ELF-1 (cell line): ENCODE results near the gene TRAFD1.
"Not testable (repeated sequence)": the region's sequence is repeated elsewhere in the genome, so short reads cannot be mapped to it uniquely, and the experiment has no call there.

Source experiments
- DNase-seq: peaks from one replicate; pipeline ENCODE4 v3.0.0-alpha.2; 2016; ENCODE audit warnings: low read depth, low spot score

TRAFD1 gene

GRCh38 chr12:112158461-112159145 lies 33.2 kb downstream of the TRAFD1 start:
- DNase-seq = not testable (repeated sequence)

DNA sequence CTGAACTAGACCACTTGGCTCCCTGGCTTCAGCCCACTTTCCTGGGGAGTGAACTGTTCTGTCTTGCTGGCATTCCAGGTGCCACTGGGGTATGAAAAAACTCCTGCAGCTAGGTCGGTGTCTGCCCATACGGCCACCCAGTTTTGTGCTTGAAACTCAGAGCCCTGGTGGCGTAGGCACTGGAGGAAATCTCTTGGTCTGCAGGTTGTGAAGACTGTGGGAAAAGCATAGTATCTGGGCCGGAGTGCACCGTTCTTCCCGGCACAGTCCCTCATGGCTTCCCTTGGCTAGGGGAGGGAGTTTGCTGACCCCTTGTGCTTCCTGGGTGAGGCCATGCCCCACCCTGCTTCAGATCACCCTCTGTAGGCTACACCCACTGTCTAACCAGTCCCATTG lies 33.8 kb downstream of the TRAFD1 start:
- no peak for DNase-seq

- no peak for DNase-seq
Measured at GRCh38 chr12:112160611-112161010, 35.3 kb downstream of the TRAFD1 start.

- no peak for DNase-seq
Measured at GRCh38 chr12:112161711-112162110, 36.4 kb downstream of the TRAFD1 start.

DNA sequence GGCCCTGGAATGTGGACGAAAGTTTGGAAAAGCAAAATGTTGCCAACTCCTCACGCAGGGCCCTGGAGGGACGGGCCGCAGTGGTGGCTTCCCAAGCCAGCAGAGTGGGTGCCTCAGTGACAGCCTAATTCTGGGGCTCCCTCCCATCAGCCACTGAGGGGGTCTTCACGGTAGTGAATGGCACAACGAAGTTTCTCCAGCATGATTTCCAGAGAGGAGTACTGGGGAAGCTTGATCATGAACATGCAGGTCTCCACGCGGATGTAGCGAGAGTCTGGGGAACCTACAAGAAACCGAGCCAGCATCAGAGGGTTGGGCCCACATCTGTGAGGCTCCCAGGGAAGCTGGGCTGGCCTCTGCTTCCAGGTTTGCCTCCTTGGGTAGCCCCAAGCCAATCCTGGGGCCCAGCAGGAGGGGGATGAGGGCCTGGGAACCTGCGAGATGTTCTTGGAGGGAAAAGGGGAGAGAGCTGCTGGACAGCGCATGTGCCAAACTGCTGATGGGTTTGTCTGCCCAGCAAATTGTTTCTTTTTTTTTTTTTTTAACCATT lies 37.0 kb downstream of the TRAFD1 start:
- no peak for DNase-seq

- DNase-seq = no peak
Measured at GRCh38 chr12:112163056-112163455, 37.7 kb downstream of the TRAFD1 start.

DNA sequence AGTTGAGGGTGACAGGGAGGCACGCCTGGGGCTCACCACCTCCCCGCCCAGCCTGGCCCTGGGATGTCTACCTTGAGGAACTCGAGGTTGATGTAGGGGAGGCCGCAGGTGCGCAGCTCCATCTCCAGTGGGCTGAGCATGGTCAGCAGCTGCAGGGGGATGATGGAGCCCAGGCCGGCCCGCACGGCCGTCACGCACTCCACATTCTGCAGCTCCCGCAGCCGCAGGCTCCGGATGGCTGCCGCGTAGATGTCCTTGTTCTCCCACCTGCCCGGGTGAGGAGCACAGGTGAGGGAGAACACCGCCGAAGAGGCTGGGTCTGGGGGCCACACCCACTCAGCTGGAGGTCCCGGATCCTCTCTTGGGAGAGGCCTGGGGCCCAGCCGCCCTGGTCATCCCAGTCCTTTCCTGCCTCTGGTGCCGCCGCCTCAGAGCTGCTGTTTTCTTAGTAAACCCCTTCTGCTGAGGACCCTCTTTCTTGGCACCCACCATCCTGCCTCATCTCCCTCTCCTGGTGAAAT lies 38.2 kb downstream of the TRAFD1 start:
- no peak for DNase-seq

- DNase-seq = no peak
Measured at GRCh38 chr12:112164011-112164660, 38.8 kb downstream of the TRAFD1 start.

GRCh38 chr12:112165624-112166023 lies 40.3 kb downstream of the TRAFD1 start:
- no peak for DNase-seq

GRCh38 chr12:112166051-112167015 lies 41.0 kb downstream of the TRAFD1 start:
- DNase-seq = no peak

GRCh38 chr12:112167031-112167461 lies 41.7 kb downstream of the TRAFD1 start:
- DNase-seq = no peak

GRCh38 chr12:112167718-112168525 lies 42.6 kb downstream of the TRAFD1 start:
- DNase-seq = no peak

GRCh38 chr12:112168561-112168971 lies 43.2 kb downstream of the TRAFD1 start:
- no peak for DNase-seq

DNA sequence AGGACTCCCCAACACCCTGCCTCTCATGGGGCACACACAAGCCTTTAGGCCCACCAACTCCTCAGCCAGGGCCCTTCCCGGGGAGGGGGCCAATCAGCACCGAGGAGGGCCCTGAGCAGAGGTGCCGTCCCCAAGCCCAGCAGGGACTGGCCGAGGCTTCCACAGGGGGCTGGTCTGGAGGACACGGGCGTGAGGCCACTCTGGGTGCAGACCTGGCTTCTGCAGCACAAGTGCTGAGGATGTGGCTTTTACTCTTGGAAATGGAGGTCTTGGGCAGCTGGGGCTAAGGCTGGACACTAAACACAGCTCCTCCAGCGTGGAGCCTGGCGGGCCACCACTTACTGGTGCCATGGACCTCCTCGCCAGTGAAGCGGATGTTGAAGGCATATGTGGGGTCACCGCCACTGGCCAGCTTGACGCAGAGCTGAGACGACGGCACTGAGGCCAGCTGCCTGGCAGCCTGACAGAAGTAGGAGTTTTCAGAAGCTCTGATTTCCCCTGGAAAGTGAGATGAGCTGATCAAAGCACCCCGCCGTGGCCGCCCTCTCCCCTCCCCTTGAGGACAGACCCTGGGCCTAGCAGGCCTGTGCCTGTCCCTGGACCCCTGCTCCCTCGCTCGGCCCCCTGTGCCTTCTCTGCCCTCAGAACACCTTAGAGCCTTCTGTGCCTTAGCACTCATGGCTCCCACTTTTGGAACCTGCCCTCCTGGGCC lies 44.0 kb downstream of the TRAFD1 start:
- no peak for DNase-seq

GRCh38 chr12:112169966-112170365 lies 44.6 kb downstream of the TRAFD1 start:
- no peak for DNase-seq

- DNase-seq = peak; percentile 23
Measured at GRCh38 chr12:112170376-112170775, 45.0 kb downstream of the TRAFD1 start.

GRCh38 chr12:112170971-112171596 lies 45.7 kb downstream of the TRAFD1 start:
- DNase-seq = no peak

- DNase-seq = no peak
Measured at GRCh38 chr12:112172556-112173324, 47.4 kb downstream of the TRAFD1 start.
